SK-N-SH (cell line): Measurements from ENCODE around the gene UPK3BL2. TPM values are rescaled to one million over a fixed set of nuclear protein-coding genes. Genes with fewer than 3 reads are reported as not detected.
"Not testable (repeated sequence)": the region's sequence is repeated elsewhere in the genome, so short reads cannot be mapped to it uniquely, and the experiment has no call there.

Experiments
- CTCF ChIA-PET: fragments of 300-600, 350-600 bp; formaldehyde crosslinking; extraction: SDS; loops from one replicate; lab custom pipeline; 2021; lab: Yijun Ruan, JAX
- POLR2A ChIA-PET: fragments of 350-600 bp; sonication (Branson Sonifier 250); formaldehyde crosslinking; extraction: SDS; loops from one replicate; lab custom pipeline; 2020; ENCODE audit warnings: antibody characterized with exemption, inconsistent platforms; lab: Yijun Ruan, JAX
- DNase-seq: peaks from one replicate; pipeline ENCODE4 v3.0.0; 2012
- H2AFZ ChIP-seq: fragments of 200-600 bp; sonication (generic); 2 replicates; pipeline ENCODE4 v1.8.1; 2016; ENCODE audit warnings: antibody characterized with exemption, mild to moderate bottlenecking, low read depth
- H3F3A ChIP-seq: fragments of 200-600 bp; sonication (generic); replicated peaks from 2 replicates; pipeline ENCODE3; 2016; ENCODE audit warnings: antibody characterized with exemption, mild to moderate bottlenecking; ENCODE audit not compliant: insufficient read depth
- H3K27ac ChIP-seq, 2 experiments: fragments of 200-500 bp in 1 of 2; fragments of 200-600 bp in 1 of 2; sonication (Bioruptor generic) in 1 of 2; sonication (generic), shearing (Covaris generic) in 1 of 2; 2 replicates each; pipeline versions ENCODE4 v1.5.1 to v1.6.1; 2014 to 2016; ENCODE audit warnings: low read depth in 2 of 2, inconsistent platforms in 1 of 2, low read length in 1 of 2, mild to moderate bottlenecking in 1 of 2, mixed read lengths in 1 of 2
- H3K27me3 ChIP-seq: fragments of 200-600 bp; sonication (generic), shearing (Covaris generic); 2 replicates; pipeline ENCODE4 v1.6.1; 2016; ENCODE audit warnings: mixed run types; ENCODE audit not compliant: insufficient read depth
- H3K36me3 ChIP-seq, 2 experiments: fragments of 200-500 bp in 1 of 2; fragments of 200-600 bp in 1 of 2; sonication (Bioruptor generic) in 1 of 2; sonication (generic) in 1 of 2; replicated peaks in 1 of 2; 2 replicates each; pipeline versions ENCODE3 to v1.5.1; 2014 to 2016; ENCODE audit warnings: low read length in 1 of 2, mild to moderate bottlenecking in 1 of 2; ENCODE audit not compliant: insufficient read depth in 2 of 2, control insufficient read depth in 1 of 2
- H3K4me1 ChIP-seq, 2 experiments: fragments of 200-500 bp in 1 of 2; fragments of 200-600 bp in 1 of 2; sonication (Bioruptor generic) in 1 of 2; sonication (generic), shearing (Covaris generic) in 1 of 2; 2 replicates each; pipeline versions ENCODE4 v1.5.1 to v1.6.1; 2014 to 2016; ENCODE audit warnings: low read depth in 1 of 2, low read length in 1 of 2, mixed run types in 1 of 2; ENCODE audit not compliant: insufficient read depth in 2 of 2, control insufficient read depth in 1 of 2
- H3K4me2 ChIP-seq: fragments of 200-600 bp; sonication (generic), shearing (Covaris generic); 2 replicates; pipeline ENCODE4 v1.6.1; 2017; ENCODE audit warnings: mixed run types
- H3K4me3 ChIP-seq, 2 experiments: fragments of 200-500 bp in 1 of 2; fragments of 200-600 bp in 1 of 2; sonication (Bioruptor generic) in 1 of 2; sonication (generic), shearing (Covaris generic) in 1 of 2; 2 replicates each; pipeline versions ENCODE4 v1.5.1 to v1.8.1; 2014 to 2016; ENCODE audit warnings: low read depth in 2 of 2, inconsistent platforms in 1 of 2, low read length in 1 of 2, mild to moderate bottlenecking in 1 of 2, mixed read lengths in 1 of 2, moderate library complexity in 1 of 2
- H3K79me2 ChIP-seq: fragments of 200-600 bp; sonication (generic); 2 replicates; pipeline ENCODE4 v1.8.1; 2017; ENCODE audit warnings: mild to moderate bottlenecking; ENCODE audit not compliant: insufficient read depth
- H3K9ac ChIP-seq: fragments of 200-600 bp; sonication (generic); 2 replicates; pipeline ENCODE4 v1.6.1; 2017; ENCODE audit warnings: mixed run types
- H3K9me2 ChIP-seq: fragments of 200-600 bp; sonication (generic); 2 replicates; pipeline ENCODE4 v1.6.1; 2017; ENCODE audit warnings: mixed run types
- H3K9me3 ChIP-seq: fragments of 200-600 bp; sonication (generic); 2 replicates; pipeline ENCODE4 v1.6.1; 2017; ENCODE audit warnings: mixed run types, mild to moderate bottlenecking, moderate library complexity
- H4K20me1 ChIP-seq: fragments of 200-600 bp; sonication (generic); 2 replicates; pipeline ENCODE4 v1.6.1; 2017; ENCODE audit warnings: mild to moderate bottlenecking, mixed run types; ENCODE audit not compliant: insufficient read depth
- WGBS: methylation state at CpG from one replicate; pipeline ENCODE4 v1.1.6; 2017; ENCODE audit warnings: low lambda C conversion rate; 5-methylcytosine and 5-hydroxymethylcytosine counted together
- polyA plus RNA-seq, 3 experiments: library from polyadenylated mRNA; depleted of rRNA; stranded (reverse); fragments of >200 nt; gene quantifications; 2 replicates each; pipeline ENCODE4 v1.2.3, GENCODE V29; 2012

Gene UPK3BL2
- polyA plus RNA-seq, 1 of the 3 experiments (the other 2 are of a cell fraction), result 6.4 TPM

GRCh38 chr7:102494026-102494425 lies 49.5 kb downstream of the UPK3BL2 start:
- H3K4me1 ChIP-seq, H2AFZ ChIP-seq, H3F3A ChIP-seq, H3K9me2 ChIP-seq, CTCF ChIA-PET, H4K20me1 ChIP-seq, H3K27me3 ChIP-seq, H3K9ac ChIP-seq, H3K9me3 ChIP-seq, POLR2A ChIA-PET, DNase-seq, H3K36me3 ChIP-seq, H3K4me3 ChIP-seq, H3K79me2 ChIP-seq, H3K4me2 ChIP-seq, H3K27ac ChIP-seq: not testable (repeated sequence)
- WGBS, result no CpG with 5 or more reads among the region's 15 CpGs

GRCh38 chr7:102493220-102493935 lies 50.1 kb downstream of the UPK3BL2 start:
- H3K4me1 ChIP-seq, H4K20me1 ChIP-seq, H2AFZ ChIP-seq, H3K27ac ChIP-seq, H3K4me2 ChIP-seq, H3K79me2 ChIP-seq, H3F3A ChIP-seq, H3K27me3 ChIP-seq, H3K9me3 ChIP-seq, H3K4me3 ChIP-seq, H3K36me3 ChIP-seq, H3K9me2 ChIP-seq, H3K9ac ChIP-seq, POLR2A ChIA-PET, CTCF ChIA-PET, DNase-seq: not testable (repeated sequence)
- WGBS, result 72% methylated on average over 6 of the region's 33 CpGs

- H3K9ac ChIP-seq, H3K4me1 ChIP-seq, H3K4me3 ChIP-seq, H2AFZ ChIP-seq, H3K79me2 ChIP-seq, CTCF ChIA-PET, H3K4me2 ChIP-seq, POLR2A ChIA-PET, H3K9me3 ChIP-seq, H3K36me3 ChIP-seq, H3K27ac ChIP-seq, H3F3A ChIP-seq, H3K27me3 ChIP-seq, H3K9me2 ChIP-seq, DNase-seq, H4K20me1 ChIP-seq: not testable (repeated sequence)
- 100% methylated on average over 3 of the region's 12 CpGs for WGBS
Measured at GRCh38 chr7:102490529-102491075, 52.9 kb downstream of the UPK3BL2 start.

Other genes with a start within 250 kb of the UPK3BL2 start
- gene SPDYE6, start 187.3 kb downstream of the UPK3BL2 start, polyA plus RNA-seq (2012; rRNA removed), result not detected in 2 replicates
- gene PRKRIP1, start 147.3 kb downstream of the UPK3BL2 start, polyA plus RNA-seq (2012; rRNA removed), result 41.2 and 55.0 TPM in 2 replicates
- 78.7 and 85.8 TPM in 2 replicates for gene ORAI2, start 110.1 kb downstream of the UPK3BL2 start, polyA plus RNA-seq (2012; rRNA removed)
- gene ALKBH4, start 78.8 kb downstream of the UPK3BL2 start, polyA plus RNA-seq (2012; rRNA removed), result 13.7 and 18.1 TPM in 2 replicates
- 44.9 and 53.2 TPM in 2 replicates for gene LRWD1, start 78.7 kb downstream of the UPK3BL2 start, polyA plus RNA-seq (2012; rRNA removed)
- 290 and 299 TPM in 2 replicates for gene POLR2J, start 64.8 kb downstream of the UPK3BL2 start, polyA plus RNA-seq (2012; rRNA removed)
- 15.5 and 19.5 TPM in 2 replicates for gene RASA4B, start 25.9 kb downstream of the UPK3BL2 start, polyA plus RNA-seq (2012; rRNA removed)
- not detected in 2 replicates for gene SPDYE2, start 7.5 kb upstream of the UPK3BL2 start, polyA plus RNA-seq (2012; rRNA removed)
- 47.8 and 57.6 TPM in 2 replicates for gene POLR2J3, start 28.9 kb upstream of the UPK3BL2 start, polyA plus RNA-seq (2012; rRNA removed)
- gene RASA4, start 73.1 kb upstream of the UPK3BL2 start, polyA plus RNA-seq (2012; rRNA removed), result 29.2 and 31.7 TPM in 2 replicates
- gene UPK3BL1, start 99.1 kb upstream of the UPK3BL2 start, polyA plus RNA-seq (2012; rRNA removed), result 16.5 and 20.6 TPM in 2 replicates
- gene SPDYE2B, start 106.6 kb upstream of the UPK3BL2 start, polyA plus RNA-seq (2012; rRNA removed), result not detected in 2 replicates
- 3.5 and 4.8 TPM in 2 replicates for gene POLR2J2, start 128.0 kb upstream of the UPK3BL2 start, polyA plus RNA-seq (2012; rRNA removed)
- 12.8 and 17.0 TPM in 2 replicates for gene FAM185A, start 205.3 kb upstream of the UPK3BL2 start, polyA plus RNA-seq (2012; rRNA removed)